ENCODE measurements around the gene TVP23C.

DNA sequence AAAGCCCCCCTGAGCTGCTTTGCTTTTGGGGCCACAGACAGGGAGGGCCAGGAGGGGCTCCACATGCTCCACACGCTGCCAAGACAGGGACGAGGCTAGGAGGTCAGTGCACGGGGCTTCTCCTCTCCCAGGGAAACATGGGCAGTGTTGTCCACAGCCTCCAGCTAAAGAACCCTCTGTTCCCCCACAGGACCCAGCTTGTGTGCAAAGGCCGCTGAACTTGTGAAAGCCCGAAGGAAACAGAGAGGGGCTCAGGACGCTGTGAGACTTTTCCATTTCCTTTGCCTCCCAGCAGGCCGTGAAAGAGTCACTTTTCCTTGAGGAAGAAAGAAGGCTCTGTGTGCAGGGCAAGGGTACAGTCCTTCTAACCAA, 105.6 kb downstream of the TVP23C start:
- TF ChIP-seq, protein P1, sequence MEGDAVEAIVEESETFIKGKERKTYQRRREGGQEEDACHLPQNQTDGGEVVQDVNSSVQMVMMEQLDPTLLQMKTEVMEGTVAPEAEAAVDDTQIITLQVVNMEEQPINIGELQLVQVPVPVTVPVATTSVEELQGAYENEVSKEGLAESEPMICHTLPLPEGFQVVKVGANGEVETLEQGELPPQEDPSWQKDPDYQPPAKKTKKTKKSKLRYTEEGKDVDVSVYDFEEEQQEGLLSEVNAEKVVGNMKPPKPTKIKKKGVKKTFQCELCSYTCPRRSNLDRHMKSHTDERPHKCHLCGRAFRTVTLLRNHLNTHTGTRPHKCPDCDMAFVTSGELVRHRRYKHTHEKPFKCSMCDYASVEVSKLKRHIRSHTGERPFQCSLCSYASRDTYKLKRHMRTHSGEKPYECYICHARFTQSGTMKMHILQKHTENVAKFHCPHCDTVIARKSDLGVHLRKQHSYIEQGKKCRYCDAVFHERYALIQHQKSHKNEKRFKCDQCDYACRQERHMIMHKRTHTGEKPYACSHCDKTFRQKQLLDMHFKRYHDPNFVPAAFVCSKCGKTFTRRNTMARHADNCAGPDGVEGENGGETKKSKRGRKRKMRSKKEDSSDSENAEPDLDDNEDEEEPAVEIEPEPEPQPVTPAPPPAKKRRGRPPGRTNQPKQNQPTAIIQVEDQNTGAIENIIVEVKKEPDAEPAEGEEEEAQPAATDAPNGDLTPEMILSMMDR (conservative IDR thresholded peaks at IDR 0.05; ENCODE audit: low read length), result no peak
- no peak for TF ChIP-seq EZH2phosphoT487 (IDR thresholded peaks at IDR 0.05; ENCODE audit: borderline replicate concordance, low read depth, low read length)
